HG02678 (cell line): ENCODE measurements around the gene PDZRN3.

ENCODE experiments used
- ATAC-seq: cut with Tn5 transposase; IDR thresholded peaks from one replicate; pipeline ENCODE4 v1.9.1; 2021; ENCODE audit warnings: mild to moderate bottlenecking, moderate library complexity; ENCODE audit not compliant: unreplicated experiment

Gene PDZRN3

DNA sequence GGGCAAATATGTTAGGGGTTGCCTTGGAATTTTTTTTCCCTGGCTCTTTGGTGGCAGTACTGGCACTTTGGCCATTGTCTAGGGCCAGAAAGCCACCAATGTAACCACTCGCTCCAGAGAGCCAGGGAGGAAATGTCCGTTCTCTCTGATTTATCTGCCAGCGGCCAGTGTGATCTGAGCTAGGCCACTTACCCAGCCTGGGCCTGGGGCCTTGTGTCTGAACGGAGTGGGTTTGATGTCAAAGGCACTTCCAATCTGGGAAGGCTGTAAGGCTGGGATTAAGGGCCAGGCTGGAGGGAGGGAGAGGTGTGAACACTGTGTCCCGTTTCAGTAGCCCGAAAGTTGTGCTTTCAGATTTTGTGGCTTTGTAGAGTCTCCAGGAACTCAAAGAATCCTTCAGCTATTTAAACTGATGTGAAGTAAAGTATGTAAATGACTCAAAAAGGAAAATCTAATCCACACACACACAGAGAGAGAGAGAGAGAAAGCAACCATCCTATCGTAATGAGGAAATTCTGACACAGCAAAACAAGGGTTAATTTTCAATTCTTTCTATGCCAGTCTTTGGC is 271.0 kb downstream of the PDZRN3 start:
- ATAC-seq: no peak

DNA sequence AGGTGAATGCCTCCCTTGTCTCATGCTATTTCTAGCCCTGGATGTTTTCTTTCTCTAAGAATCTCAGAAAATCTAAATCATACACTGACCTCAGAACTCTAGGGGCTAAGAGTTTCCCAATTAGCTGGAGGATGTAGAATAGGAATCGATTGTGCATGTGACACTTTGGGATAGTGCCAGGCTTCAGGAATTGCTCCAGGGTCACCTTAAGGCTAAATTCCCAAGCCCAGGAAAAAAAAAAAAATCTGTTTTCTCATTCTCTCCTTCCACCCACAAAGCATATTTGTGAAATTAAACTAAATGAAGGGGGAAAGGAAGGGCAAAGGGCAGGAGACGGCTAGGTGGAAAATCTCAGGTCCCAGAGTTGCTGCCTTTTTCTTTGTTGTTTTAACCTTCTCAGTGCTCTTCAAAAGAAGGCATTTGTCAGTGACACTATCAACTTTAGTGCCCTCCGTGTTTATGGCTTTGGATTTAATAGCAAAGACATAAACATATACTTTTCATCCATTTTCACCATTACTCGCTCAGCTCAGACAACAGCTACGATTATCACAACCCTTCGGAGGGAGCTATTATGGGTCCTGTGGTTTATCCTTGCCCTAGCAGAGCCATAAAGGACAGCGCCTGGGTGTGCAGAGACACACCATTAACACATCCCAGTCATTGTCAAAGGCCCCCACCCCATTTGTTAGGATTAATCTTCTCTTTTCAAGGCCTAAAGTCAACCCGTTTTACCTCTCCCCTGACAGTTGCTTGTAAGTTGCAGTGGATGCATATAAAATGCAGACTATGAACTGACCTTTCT is 271.7 kb downstream of the PDZRN3 start:
- no peak for ATAC-seq

DNA sequence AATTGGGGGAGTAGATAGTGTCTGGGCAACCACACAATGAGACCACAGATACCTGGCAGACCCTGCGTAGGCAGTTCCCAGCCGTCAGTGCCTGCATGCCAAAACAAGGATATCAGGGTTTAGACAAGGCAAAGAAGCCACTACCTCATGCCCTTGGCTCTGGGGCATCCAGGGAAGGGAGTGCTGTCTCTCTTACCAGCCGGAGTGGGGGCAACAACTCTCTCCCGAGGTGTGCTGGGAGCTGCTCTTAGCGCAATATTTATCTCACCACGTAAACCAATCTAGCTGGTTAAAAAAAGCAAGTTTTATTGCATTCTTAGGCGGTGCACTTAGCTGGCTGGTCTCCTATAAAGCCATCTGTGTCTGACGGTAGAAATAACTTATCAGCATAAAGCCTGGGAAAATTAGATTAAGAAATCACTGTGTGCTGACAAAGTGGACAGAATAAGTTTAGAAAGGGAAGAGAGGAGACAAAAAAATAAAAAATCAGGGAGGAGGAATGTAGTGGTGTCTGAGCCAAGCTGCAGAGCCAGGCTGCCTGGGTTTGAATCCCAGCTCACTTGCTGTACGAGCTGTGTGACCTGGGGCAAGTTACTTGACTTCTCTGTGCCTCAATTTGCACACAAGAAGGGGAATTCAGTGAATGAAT is 273.2 kb downstream of the PDZRN3 start:
- no peak for ATAC-seq

DNA sequence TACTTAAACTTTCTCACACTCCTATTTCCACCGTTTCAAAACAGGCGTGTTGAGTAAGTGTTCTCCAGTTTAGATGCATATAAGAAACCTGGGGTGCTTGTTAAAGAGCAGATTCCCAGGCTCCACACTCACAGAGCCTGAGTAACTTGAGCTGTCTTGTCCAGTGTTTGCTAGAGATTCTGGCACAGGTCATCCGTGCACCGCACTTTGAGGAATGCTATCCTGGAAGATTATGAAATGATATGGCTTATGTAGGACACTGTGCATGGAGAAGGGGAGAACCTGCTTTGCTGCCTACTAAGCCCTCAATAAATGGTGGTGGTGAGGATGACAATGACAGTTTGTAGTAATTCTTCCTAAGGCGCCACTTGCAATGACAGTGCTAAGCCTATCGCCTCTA is 273.7 kb downstream of the PDZRN3 start:
- ATAC-seq: no peak

DNA sequence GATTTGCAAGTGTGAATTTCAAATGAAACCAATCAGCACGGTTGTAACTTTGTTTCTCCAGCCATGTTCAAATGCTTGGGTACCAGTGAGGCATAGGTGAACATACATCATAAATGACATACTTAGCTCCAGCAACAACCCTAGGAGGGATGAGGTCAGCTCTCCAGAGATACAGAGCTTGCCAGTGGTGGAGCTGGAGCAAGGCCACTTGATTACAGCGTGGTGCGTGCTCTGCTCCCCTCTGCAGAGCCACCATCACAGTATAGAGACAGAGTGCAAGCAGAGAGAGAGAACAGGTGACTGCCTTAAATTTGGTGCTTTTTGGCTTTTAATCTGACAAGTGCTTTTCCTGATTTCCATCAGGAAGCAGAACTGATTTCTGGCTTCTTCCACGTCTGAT is 275.1 kb downstream of the PDZRN3 start:
- no peak for ATAC-seq

DNA sequence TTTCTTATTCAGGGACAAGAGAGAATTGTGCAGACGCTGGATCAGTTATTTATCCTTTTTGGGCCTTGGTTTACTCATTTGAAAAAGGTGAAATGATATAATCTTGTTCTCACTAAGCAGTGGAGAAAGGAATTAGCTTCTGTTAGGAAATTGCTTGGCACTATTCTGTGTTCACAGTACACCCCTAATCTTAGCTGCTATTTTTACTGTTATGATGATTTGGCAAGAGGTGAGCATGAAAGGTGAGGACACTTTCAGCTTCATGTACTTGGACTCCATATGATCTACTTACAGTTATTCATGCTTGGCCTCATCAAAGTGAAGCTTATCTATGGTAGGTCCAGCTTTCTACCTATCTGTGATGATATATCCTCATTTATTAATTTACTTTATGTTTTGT is 282.7 kb downstream of the PDZRN3 start:
- no peak for ATAC-seq

DNA sequence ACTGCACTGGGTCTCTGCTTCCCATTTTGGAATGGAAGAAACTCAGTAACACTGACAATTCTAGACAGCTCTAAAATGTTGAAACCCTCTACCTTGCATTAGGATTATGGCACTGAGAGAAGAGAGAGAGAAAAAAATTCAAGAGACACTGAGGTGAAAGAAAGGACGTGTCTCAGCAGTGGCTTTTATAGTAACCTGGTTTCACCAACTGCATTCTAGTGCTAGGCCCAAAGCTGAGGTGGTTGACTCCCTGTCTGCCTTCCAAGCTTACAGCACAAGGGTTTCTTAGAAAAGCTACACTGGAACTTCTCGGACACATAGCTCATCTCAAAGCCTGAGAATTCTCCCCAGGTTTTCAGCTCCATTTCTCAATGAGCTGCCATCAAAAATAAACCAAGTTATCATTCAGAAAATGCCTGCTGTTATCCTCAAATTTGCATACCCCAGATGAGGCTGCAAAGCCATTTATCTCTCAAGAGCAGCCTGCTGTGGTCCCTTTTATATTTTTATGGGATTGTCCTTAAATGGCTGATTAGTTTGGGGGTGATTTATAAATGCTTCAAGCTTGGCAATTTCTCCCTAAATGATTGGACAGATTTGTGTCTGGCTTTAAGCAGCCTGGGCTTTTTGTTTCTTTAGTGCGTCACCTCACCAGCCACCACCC is 283.3 kb downstream of the PDZRN3 start:
- ATAC-seq: no peak

DNA sequence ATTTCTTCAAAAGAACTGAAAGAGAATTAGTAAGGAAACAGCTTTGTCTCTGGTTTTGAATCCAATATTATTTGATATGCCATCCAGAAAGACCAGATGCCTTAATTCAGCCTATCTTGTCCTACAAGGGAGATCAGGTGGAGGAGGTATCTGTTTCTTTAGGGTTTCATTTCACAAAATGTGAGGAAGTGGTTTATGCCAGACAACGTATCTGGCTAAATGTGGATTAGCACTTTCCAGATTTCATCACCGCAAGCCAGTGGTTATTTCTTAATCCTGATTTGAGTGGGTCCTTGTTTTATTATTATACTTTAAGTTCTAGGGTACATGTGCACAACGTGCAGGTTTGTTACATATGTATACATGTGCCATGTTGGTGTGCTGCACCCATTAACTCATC is 292.2 kb downstream of the PDZRN3 start:
- ATAC-seq: no peak
